Measurements from ENCODE around the gene BCL6. TPM values are rescaled to one million over a fixed set of nuclear protein-coding genes. Genes with fewer than 3 reads are reported as not detected.

BCL6 gene
- total RNA-seq, 1 donor from 2014 or later, result 20.3 TPM

DNA sequence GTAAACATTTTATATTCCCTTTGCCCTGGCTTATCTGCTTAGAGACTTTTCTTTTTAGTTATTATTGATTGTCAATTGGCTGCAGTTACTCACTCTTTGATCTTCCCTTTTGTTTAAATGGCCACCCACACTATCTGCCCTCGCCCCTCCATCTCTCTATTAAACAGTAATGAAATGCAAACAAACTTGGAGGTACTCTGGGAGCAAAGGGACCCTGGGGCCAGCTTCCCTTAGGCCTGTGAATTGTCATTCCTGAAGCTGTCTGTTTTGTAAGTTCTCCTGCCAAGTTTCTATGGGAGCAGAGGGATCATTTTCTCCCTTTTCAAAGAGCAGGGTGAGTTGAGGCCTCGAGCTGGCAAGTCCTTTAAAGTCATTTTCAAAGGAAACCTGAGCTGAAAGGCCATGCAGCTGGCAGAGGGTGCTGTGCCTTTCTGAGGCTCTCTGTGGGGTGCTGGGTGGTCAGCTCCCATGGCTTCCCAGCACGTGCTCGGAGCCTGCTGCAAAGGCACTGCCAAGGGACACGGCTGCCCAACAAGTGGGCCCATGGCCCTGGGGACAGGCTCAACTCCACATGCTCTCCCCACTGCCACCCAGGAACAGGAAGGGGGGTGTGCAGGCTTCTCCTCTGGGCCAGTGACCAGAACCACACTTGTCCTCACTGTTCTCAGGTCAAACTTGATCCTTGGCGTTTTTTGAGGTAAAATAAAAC is 25.5 kb downstream of the BCL6 start:
- no peaks in the 10 kb centered on the region for H3K79me2 ChIP-seq (ENCODE audit: low read depth)
- peaks cover 11% of the 10 kb centered on the region for H3K4me1 ChIP-seq
- H3K9ac ChIP-seq, result no peak overlapping the region
- peaks cover 5% of the 10 kb centered on the region for H4K20me1 ChIP-seq (ENCODE audit: low read depth)
- no peaks in the 10 kb centered on the region for H3K9me3 Mint-ChIP-seq
- no peaks in the 10 kb centered on the region for H3K9me3 ChIP-seq (ENCODE audit: low read depth)
- DNase-seq (ENCODE audit: low spot score), result peak; percentile 21
- H3K4me1 Mint-ChIP-seq, result peaks cover 12% of the 10 kb centered on the region
- peaks cover 7% of the 10 kb centered on the region for H3K36me3 ChIP-seq
- H3K27me3 Mint-ChIP-seq (ENCODE audit: insufficient read depth, low read depth), result no peaks in the 10 kb centered on the region
- TF ChIP-seq EZH2phosphoT487 (IDR thresholded peaks at IDR 0.05) (no peak), EZH2 (IDR thresholded peaks at IDR 0.05) (no peak)
- TF ChIP-seq, protein P1, sequence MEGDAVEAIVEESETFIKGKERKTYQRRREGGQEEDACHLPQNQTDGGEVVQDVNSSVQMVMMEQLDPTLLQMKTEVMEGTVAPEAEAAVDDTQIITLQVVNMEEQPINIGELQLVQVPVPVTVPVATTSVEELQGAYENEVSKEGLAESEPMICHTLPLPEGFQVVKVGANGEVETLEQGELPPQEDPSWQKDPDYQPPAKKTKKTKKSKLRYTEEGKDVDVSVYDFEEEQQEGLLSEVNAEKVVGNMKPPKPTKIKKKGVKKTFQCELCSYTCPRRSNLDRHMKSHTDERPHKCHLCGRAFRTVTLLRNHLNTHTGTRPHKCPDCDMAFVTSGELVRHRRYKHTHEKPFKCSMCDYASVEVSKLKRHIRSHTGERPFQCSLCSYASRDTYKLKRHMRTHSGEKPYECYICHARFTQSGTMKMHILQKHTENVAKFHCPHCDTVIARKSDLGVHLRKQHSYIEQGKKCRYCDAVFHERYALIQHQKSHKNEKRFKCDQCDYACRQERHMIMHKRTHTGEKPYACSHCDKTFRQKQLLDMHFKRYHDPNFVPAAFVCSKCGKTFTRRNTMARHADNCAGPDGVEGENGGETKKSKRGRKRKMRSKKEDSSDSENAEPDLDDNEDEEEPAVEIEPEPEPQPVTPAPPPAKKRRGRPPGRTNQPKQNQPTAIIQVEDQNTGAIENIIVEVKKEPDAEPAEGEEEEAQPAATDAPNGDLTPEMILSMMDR (IDR thresholded peaks at IDR 0.05), result no peak
- peaks cover 20% of the 10 kb centered on the region for H3K36me3 Mint-ChIP-seq
- no peak overlapping the region for H3K4me3 ChIP-seq
- H3K4me2 ChIP-seq, result no peak overlapping the region
- H3K27me3 ChIP-seq, result no peaks in the 10 kb centered on the region
- H3K27ac Mint-ChIP-seq, result peak overlapping the region; percentile 26
- H3F3A ChIP-seq (ENCODE audit: low read depth), result peaks cover 24% of the 10 kb centered on the region
- no peak overlapping the region for H3K4me3 Mint-ChIP-seq
- no peak overlapping the region for H2AFZ ChIP-seq (replicated peaks)
- no peak overlapping the region for H3K27ac ChIP-seq

DNA sequence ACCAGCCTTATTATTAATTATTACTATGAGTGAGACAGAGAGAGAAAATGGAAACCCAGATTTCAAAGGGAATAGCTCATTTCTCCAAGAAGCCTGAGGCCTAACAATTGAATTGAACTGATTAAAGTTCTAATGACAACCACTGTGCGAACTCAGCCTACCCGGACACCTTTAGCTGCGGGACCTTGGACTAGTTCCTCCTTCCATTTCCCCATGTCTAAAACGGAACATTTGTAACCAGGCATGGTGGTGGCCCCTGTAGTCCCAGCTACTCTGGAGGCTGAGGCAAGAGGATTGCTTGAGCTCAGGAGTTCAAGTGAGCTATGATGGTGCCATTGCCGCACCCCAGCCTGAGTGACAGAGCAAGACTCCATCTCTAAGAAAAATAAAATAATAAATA is 26.5 kb downstream of the BCL6 start:
- H3K4me3 Mint-ChIP-seq, result no peak overlapping the region
- TF ChIP-seq EZH2 (IDR thresholded peaks at IDR 0.05) (no peak), EZH2phosphoT487 (IDR thresholded peaks at IDR 0.05) (no peak)
- TF ChIP-seq, protein P1 (IDR thresholded peaks at IDR 0.05), result no peak
- H2AFZ ChIP-seq (replicated peaks), result no peak overlapping the region
- H3K9me3 ChIP-seq (ENCODE audit: low read depth), result no peaks in the 10 kb centered on the region
- H3K9me3 Mint-ChIP-seq, result no peaks in the 10 kb centered on the region
- H3K4me2 ChIP-seq, result no peak overlapping the region
- peaks cover under 1% of the 10 kb centered on the region for H3K36me3 ChIP-seq
- peaks cover 5% of the 10 kb centered on the region for H4K20me1 ChIP-seq (ENCODE audit: low read depth)
- peaks cover 2% of the 10 kb centered on the region for H3K27me3 Mint-ChIP-seq (ENCODE audit: insufficient read depth, low read depth)
- no peak overlapping the region for H3K27ac Mint-ChIP-seq
- no peak for DNase-seq (ENCODE audit: low spot score)
- no peak overlapping the region for H3K27ac ChIP-seq
- peaks cover 24% of the 10 kb centered on the region for H3F3A ChIP-seq (ENCODE audit: low read depth)
- peaks cover 11% of the 10 kb centered on the region for H3K4me1 ChIP-seq
- no peaks in the 10 kb centered on the region for H3K27me3 ChIP-seq
- H3K79me2 ChIP-seq (ENCODE audit: low read depth), result no peaks in the 10 kb centered on the region
- peaks cover 14% of the 10 kb centered on the region for H3K36me3 Mint-ChIP-seq
- H3K4me1 Mint-ChIP-seq, result peaks cover 12% of the 10 kb centered on the region
- no peak overlapping the region for H3K9ac ChIP-seq
- H3K4me3 ChIP-seq, result no peak overlapping the region

DNA sequence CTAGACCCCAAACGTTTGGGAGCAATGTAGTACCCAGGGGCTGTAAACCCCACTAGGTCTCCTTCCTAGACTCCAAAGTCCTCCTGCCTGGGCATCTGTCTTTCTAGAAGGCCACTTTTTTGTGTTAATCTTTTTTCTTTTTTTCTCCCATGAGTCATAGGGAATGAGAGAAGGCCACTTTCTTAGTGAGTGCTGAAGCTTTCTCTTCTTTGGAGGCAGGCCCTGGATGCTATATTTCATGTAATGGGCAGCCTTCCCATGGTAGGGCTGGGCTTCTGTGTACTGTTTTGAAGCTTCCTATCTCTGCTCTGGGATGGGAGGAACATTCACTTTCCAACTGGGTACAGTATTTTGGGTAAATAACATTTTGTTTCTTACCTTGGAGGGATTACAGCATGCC is 27.7 kb downstream of the BCL6 start:
- DNase-seq (ENCODE audit: low spot score), result no peak

More for the DNA sequence above, 27.7 kb downstream of the BCL6 start:
- no peaks in the 10 kb centered on the region for H3K9me3 Mint-ChIP-seq
- peaks cover 24% of the 10 kb centered on the region for H3F3A ChIP-seq (ENCODE audit: low read depth)
- H4K20me1 ChIP-seq (ENCODE audit: low read depth), result peaks cover 5% of the 10 kb centered on the region
- H3K4me1 ChIP-seq, result peaks cover 11% of the 10 kb centered on the region
- H3K27me3 Mint-ChIP-seq (ENCODE audit: insufficient read depth, low read depth), result peaks cover 2% of the 10 kb centered on the region
- no peaks in the 10 kb centered on the region for H3K9me3 ChIP-seq (ENCODE audit: low read depth)
- H3K79me2 ChIP-seq (ENCODE audit: low read depth), result no peaks in the 10 kb centered on the region
- no peak overlapping the region for H3K27ac Mint-ChIP-seq
- no peak overlapping the region for H3K4me3 ChIP-seq
- H3K4me3 Mint-ChIP-seq, result no peak overlapping the region
- peaks cover 10% of the 10 kb centered on the region for H3K36me3 Mint-ChIP-seq
- H3K36me3 ChIP-seq, result no peaks in the 10 kb centered on the region
- no peak overlapping the region for H2AFZ ChIP-seq (replicated peaks)
- no peak overlapping the region for H3K27ac ChIP-seq
- peaks cover 12% of the 10 kb centered on the region for H3K4me1 Mint-ChIP-seq
- H3K4me2 ChIP-seq, result no peak overlapping the region
- TF ChIP-seq EZH2phosphoT487 (IDR thresholded peaks at IDR 0.05), result no peak
- TF ChIP-seq, protein P1 (IDR thresholded peaks at IDR 0.05), result no peak
- no peak for TF ChIP-seq EZH2 (IDR thresholded peaks at IDR 0.05)
- no peak overlapping the region for H3K9ac ChIP-seq
- no peaks in the 10 kb centered on the region for H3K27me3 ChIP-seq
